ENCODE measurements around the gene WWOX.

Gene WWOX

DNA sequence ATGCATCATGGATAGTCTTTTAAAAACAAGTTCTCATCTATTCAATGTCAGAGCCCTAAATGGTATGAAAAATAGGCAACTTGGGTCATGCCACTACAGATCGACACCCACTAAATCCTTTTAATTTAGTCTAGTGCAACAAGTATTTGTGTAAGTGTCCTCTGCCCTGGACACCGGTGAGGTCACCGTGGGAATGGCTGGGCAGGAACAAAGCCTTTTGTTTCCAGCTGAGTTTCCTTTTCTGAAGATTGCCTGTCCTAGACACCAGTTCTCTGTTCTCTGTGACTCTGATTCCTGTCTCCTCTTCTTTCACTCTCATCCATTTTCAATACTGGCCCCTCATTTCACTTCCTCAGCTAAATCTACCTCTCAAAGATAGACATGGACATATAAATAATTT lies 1054.6 kb downstream of the WWOX start:
- Histone ChIP-seq H3K4me3 (ENCODE audit: low read depth in 1 of 2, low read length in 1 of 2) (no peak overlapping the region), H3K27me3 (no peaks in the 10 kb centered on the region), H3K36me3 (no peaks in the 10 kb centered on the region), H3K4me1 (ENCODE audit: control insufficient read depth in 1 of 2, insufficient read depth in 1 of 2, low read depth in 1 of 2, low read length in 1 of 2) (no peaks in the 10 kb centered on the region), H3K9me3 (no peaks in the 10 kb centered on the region), H3K27ac (no peak overlapping the region)
- TF ChIP-seq CTCF (IDR thresholded peaks at IDR 0.05): no peak

DNA sequence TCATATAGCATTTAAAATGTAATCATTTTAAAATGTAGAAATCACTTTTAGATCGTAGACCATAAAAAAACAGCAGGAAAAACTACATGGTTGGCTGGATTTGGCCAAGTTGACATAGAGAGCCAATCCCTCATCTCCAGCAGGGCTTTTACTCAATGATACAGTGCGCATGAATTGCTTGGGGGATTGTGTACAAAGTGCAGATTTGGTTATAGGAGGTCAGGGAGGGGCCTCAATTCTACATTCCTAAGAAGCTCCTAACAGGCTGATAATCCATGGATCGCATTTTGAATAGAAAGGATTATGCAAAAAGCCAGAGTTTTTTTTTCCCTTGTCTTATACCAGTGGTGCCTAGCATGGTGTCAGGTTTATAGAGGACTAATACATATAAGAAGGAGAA lies 1056.0 kb downstream of the WWOX start:
- Histone ChIP-seq H3K4me3 (ENCODE audit: low read depth in 1 of 2, low read length in 1 of 2) (no peak overlapping the region), H3K27ac (no peak overlapping the region), H3K9me3 (no peaks in the 10 kb centered on the region), H3K4me1 (ENCODE audit: control insufficient read depth in 1 of 2, insufficient read depth in 1 of 2, low read depth in 1 of 2, low read length in 1 of 2) (no peaks in the 10 kb centered on the region), H3K36me3 (no peaks in the 10 kb centered on the region), H3K27me3 (no peaks in the 10 kb centered on the region)
- no peak for TF ChIP-seq CTCF (IDR thresholded peaks at IDR 0.05)

GRCh38 chr16:79155904-79156303 lies 1056.5 kb downstream of the WWOX start:
- Histone ChIP-seq H3K27me3 (no peaks in the 10 kb centered on the region), H3K27ac (no peak overlapping the region), H3K9me3 (no peaks in the 10 kb centered on the region), H3K4me1 (ENCODE audit: control insufficient read depth in 1 of 2, insufficient read depth in 1 of 2, low read depth in 1 of 2, low read length in 1 of 2) (no peaks in the 10 kb centered on the region), H3K4me3 (ENCODE audit: low read depth in 1 of 2, low read length in 1 of 2) (no peak overlapping the region), H3K36me3 (no peaks in the 10 kb centered on the region)
- no peak for TF ChIP-seq CTCF (IDR thresholded peaks at IDR 0.05)

GRCh38 chr16:79156761-79157160 lies 1057.3 kb downstream of the WWOX start:
- no peak for TF ChIP-seq CTCF (IDR thresholded peaks at IDR 0.05)
- no peaks in the 10 kb centered on the region for H3K4me1 ChIP-seq (ENCODE audit: control insufficient read depth in 1 of 2, insufficient read depth in 1 of 2, low read depth in 1 of 2, low read length in 1 of 2)
- no peaks in the 10 kb centered on the region for H3K27me3 ChIP-seq
- H3K9me3 ChIP-seq: no peaks in the 10 kb centered on the region
- H3K27ac ChIP-seq: no peak overlapping the region
- H3K36me3 ChIP-seq: no peaks in the 10 kb centered on the region
- H3K4me3 ChIP-seq (ENCODE audit: low read depth in 1 of 2, low read length in 1 of 2): no peak overlapping the region

- Histone ChIP-seq H3K4me1 (ENCODE audit: control insufficient read depth in 1 of 2, insufficient read depth in 1 of 2, low read depth in 1 of 2, low read length in 1 of 2) (peaks cover 0 to 1% of the 10 kb centered on the region in 2 experiments), H3K4me3 (ENCODE audit: low read depth in 1 of 2, low read length in 1 of 2) (no peak overlapping the region), H3K36me3 (no peaks in the 10 kb centered on the region), H3K27me3 (no peaks in the 10 kb centered on the region), H3K27ac (no peak overlapping the region), H3K9me3 (no peaks in the 10 kb centered on the region)
- no peak for TF ChIP-seq CTCF (IDR thresholded peaks at IDR 0.05)
These were observed 1058.9 kb downstream of the WWOX start for GRCh38 chr16:79158337-79158736.
